GM21576 (cell line): ENCODE measurements around the gene EPHA1.
"Not testable (repeated sequence)": the region's sequence is repeated elsewhere in the genome, so short reads cannot be mapped to it uniquely, and the experiment has no call there.

ENCODE experiments used
- ATAC-seq: cut with Tn5 transposase; IDR thresholded peaks from one replicate; pipeline ENCODE4 v1.9.1; 2021; ENCODE audit warnings: mild to moderate bottlenecking, moderate library complexity; ENCODE audit not compliant: unreplicated experiment

Gene EPHA1

GRCh38 chr7:143406002-143406357 lies 2.7 kb downstream of the EPHA1 start:
- no peak for ATAC-seq

GRCh38 chr7:143405173-143406001 lies 3.3 kb downstream of the EPHA1 start:
- ATAC-seq: no peak

- not testable (repeated sequence) for ATAC-seq
These were observed 6.4 kb downstream of the EPHA1 start for GRCh38 chr7:143402233-143402632.

- ATAC-seq: no peak
These were observed 7.4 kb downstream of the EPHA1 start for GRCh38 chr7:143401265-143401664.

- ATAC-seq: no peak
These were observed 9.0 kb downstream of the EPHA1 start for GRCh38 chr7:143399642-143400041.

GRCh38 chr7:143399151-143399550 lies 9.5 kb downstream of the EPHA1 start:
- ATAC-seq: no peak

- ATAC-seq: no peak
These were observed 10.0 kb downstream of the EPHA1 start for GRCh38 chr7:143398616-143399015.

GRCh38 chr7:143397710-143398530 lies 10.7 kb downstream of the EPHA1 start:
- ATAC-seq: no peak

GRCh38 chr7:143396625-143397556 lies 11.8 kb downstream of the EPHA1 start:
- ATAC-seq: no peak

GRCh38 chr7:143396182-143396581 lies 12.5 kb downstream of the EPHA1 start:
- ATAC-seq: no peak

- ATAC-seq: no peak
These were observed 13.2 kb downstream of the EPHA1 start for GRCh38 chr7:143395187-143396149.

- no peak for ATAC-seq
These were observed 13.9 kb downstream of the EPHA1 start for GRCh38 chr7:143394777-143395176.

- no peak for ATAC-seq
These were observed 14.6 kb downstream of the EPHA1 start for GRCh38 chr7:143394068-143394467.

GRCh38 chr7:143393267-143394041 lies 15.2 kb downstream of the EPHA1 start:
- ATAC-seq: no peak

- ATAC-seq: no peak
These were observed 15.8 kb downstream of the EPHA1 start for GRCh38 chr7:143392875-143393266.

GRCh38 chr7:143392427-143392826 lies 16.2 kb downstream of the EPHA1 start:
- not testable (repeated sequence) for ATAC-seq

GRCh38 chr7:143391462-143392404 lies 16.9 kb downstream of the EPHA1 start:
- ATAC-seq: no peak

GRCh38 chr7:143390773-143391317 lies 17.8 kb downstream of the EPHA1 start:
- ATAC-seq: no peak
